Panc1 (cell line): Measurements from ENCODE around the gene STAT4. TPM values are rescaled to one million over a fixed set of nuclear protein-coding genes. Genes with fewer than 3 reads are reported as not detected.

Experiments
- ATAC-seq: fragments of 200-7000 bp; cut with Tn5 transposase; 2 replicates; pipeline ENCODE4 v1.9.1; 2020; ENCODE audit warnings: mild to moderate bottlenecking, moderate library complexity
- BruUV-seq: library from RNA; stranded (reverse); fragments of 400-500 nt; replicated peaks from 2 replicates; lab custom pipeline; 2021; lab: Mats Ljungman, UMichigan
- CTCF ChIA-PET: fragments of 300-600 bp; sonication (Branson Sonifier 250); formaldehyde crosslinking; loops from one replicate; lab custom pipeline; 2022; ENCODE audit warnings: antibody characterized with exemption; lab: Charles Lee
- POLR2A ChIA-PET: fragments of 300-600 bp; sonication (Branson Sonifier 250); formaldehyde crosslinking; loops from one replicate; lab custom pipeline; 2022; ENCODE audit warnings: antibody characterized with exemption; lab: Charles Lee
- DNase-seq: peaks from one replicate; pipeline ENCODE4 v3.0.0-alpha.2; 2010; ENCODE audit warnings: low read depth, low spot score
- H3K27ac ChIP-seq: 2 replicates; pipeline ENCODE4 v1.5.1; 2011; ENCODE audit warnings: mild to moderate bottlenecking, low read length, inconsistent platforms
- H3K27me3 ChIP-seq: fragments of 200-500 bp; sonication (Bioruptor generic); 2 replicates; pipeline ENCODE4 v1.6.0; 2014; ENCODE audit warnings: low read length, inconsistent platforms; ENCODE audit not compliant: control insufficient read depth, insufficient read depth
- H3K36me3 ChIP-seq: fragments of 200-500 bp; sonication (Bioruptor generic); 2 replicates; pipeline ENCODE4 v1.5.1; 2014; ENCODE audit warnings: inconsistent platforms, mild to moderate bottlenecking, low read length, moderate library complexity; ENCODE audit not compliant: control insufficient read depth, insufficient read depth
- H3K4me1 ChIP-seq: 2 replicates; pipeline ENCODE4 v1.5.1; 2011; ENCODE audit warnings: inconsistent platforms, mild to moderate bottlenecking, low read length, moderate library complexity; ENCODE audit not compliant: control insufficient read depth, insufficient read depth
- H3K4me3 ChIP-seq, 2 experiments: 2 replicates each; pipeline ENCODE4 v1.5.1; 2011 to 2012; ENCODE audit warnings: low read depth in 2 of 2, low read length in 2 of 2, mild to moderate bottlenecking in 2 of 2, inconsistent platforms in 1 of 2, moderate library complexity in 1 of 2
- H3K9me3 ChIP-seq: fragments of 200-500 bp; sonication (Bioruptor generic); 2 replicates; pipeline ENCODE4 v1.5.1; 2014; ENCODE audit warnings: low read depth, mild to moderate bottlenecking, inconsistent platforms, low read length, moderate library complexity; ENCODE audit not compliant: control insufficient read depth, insufficient read depth
- CTCF ChIP-seq: fragments of 450-650 bp; IDR thresholded peaks from 2 replicates; pipeline ENCODE4 v1.5.1; 2017; ENCODE audit warnings: mild to moderate bottlenecking
- POLR2AphosphoS5 ChIP-seq: IDR thresholded peaks from 2 replicates; pipeline ENCODE4 v1.6.1; 2012; ENCODE audit warnings: mild to moderate bottlenecking, low read depth, low read length, moderate library complexity
- SIN3A ChIP-seq: IDR thresholded peaks from 2 replicates; pipeline ENCODE4 v1.6.1; 2012; ENCODE audit warnings: low read depth, mild to moderate bottlenecking, low read length, moderate library complexity, borderline replicate concordance; ENCODE audit not compliant: insufficient read depth
- TCF7L2 ChIP-seq: IDR thresholded peaks from 2 replicates; pipeline ENCODE4 v1.6.1; 2011; ENCODE audit warnings: mild to moderate bottlenecking, low read depth, low read length, inconsistent platforms
- in situ Hi-C: cut with HindIII; loops from 2 replicates; pipeline ENCODE4 v1.10.0; 2016; ENCODE audit warnings: low sequenced_read_pairs, low pct_unique_long_range_greater_than_20kb
- intact Hi-C: fragments of 100-400 bp; cut with micrococcal nuclease; formaldehyde crosslinking; loops from one replicate; pipeline ENCODE4 v1.10.0; 2022; ENCODE audit not compliant: unreplicated experiment
- total RNA-seq: library from RNA; stranded (reverse); gene quantifications from one replicate; pipeline ENCODE4 v1.2.1, GENCODE V29; 2021; ENCODE audit not compliant: unreplicated experiment
- TF ChIP-seq, protein P1 (sequence below), 2 experiments: IDR thresholded peaks; 2 replicates each; pipeline ENCODE4 v1.6.1; 2011 to 2012; ENCODE audit warnings: low read depth in 2 of 2, control low read depth in 1 of 2, low read length in 1 of 2, mild to moderate bottlenecking in 1 of 2, moderate library complexity in 1 of 2; ENCODE audit not compliant: insufficient read depth in 1 of 2

The STAT4 gene
- total RNA-seq, 1 experiment from 2014 or later = 0.05 TPM

DNA sequence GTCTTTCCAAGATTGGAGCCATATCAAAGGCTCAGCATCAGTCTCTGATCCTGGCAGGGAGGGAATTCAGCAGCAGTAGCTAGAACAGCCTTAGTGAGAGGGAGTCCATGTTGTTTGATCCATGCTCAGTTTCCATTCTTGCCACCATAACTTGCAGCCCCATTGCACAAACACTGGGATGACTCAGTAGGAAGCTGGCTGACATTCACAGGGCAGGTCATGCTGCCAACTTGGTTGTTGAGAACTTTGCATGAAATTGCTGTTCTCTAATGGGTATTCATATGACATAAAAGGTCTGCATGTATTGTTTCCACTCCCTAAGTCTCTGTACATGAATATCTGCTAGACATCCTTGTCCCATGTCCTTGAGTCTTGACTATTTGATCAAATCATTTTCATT lies 29.9 kb upstream of the STAT4 start:
- no TSS peak for BruUV-seq
- CTCF ChIA-PET = no interaction called here
- TF ChIP-seq TCF7L2 (no peak), POLR2AphosphoS5 (no peak), SIN3A (no peak), CTCF (no peak)
- TF ChIP-seq, protein P1, sequence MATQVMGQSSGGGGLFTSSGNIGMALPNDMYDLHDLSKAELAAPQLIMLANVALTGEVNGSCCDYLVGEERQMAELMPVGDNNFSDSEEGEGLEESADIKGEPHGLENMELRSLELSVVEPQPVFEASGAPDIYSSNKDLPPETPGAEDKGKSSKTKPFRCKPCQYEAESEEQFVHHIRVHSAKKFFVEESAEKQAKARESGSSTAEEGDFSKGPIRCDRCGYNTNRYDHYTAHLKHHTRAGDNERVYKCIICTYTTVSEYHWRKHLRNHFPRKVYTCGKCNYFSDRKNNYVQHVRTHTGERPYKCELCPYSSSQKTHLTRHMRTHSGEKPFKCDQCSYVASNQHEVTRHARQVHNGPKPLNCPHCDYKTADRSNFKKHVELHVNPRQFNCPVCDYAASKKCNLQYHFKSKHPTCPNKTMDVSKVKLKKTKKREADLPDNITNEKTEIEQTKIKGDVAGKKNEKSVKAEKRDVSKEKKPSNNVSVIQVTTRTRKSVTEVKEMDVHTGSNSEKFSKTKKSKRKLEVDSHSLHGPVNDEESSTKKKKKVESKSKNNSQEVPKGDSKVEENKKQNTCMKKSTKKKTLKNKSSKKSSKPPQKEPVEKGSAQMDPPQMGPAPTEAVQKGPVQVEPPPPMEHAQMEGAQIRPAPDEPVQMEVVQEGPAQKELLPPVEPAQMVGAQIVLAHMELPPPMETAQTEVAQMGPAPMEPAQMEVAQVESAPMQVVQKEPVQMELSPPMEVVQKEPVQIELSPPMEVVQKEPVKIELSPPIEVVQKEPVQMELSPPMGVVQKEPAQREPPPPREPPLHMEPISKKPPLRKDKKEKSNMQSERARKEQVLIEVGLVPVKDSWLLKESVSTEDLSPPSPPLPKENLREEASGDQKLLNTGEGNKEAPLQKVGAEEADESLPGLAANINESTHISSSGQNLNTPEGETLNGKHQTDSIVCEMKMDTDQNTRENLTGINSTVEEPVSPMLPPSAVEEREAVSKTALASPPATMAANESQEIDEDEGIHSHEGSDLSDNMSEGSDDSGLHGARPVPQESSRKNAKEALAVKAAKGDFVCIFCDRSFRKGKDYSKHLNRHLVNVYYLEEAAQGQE (IDR thresholded peaks at IDR 0.05; ENCODE audit: insufficient read depth in 1 of 2, low read depth in 2 of 2, low read length in 1 of 2) = no peak
- POLR2A ChIA-PET = no interaction called here
- Histone ChIP-seq H3K27me3 (no peaks in the 10 kb centered on the region), H3K9me3 (no peaks in the 10 kb centered on the region), H3K36me3 (no peaks in the 10 kb centered on the region), H3K4me3 (no peak overlapping the region), H3K27ac (no peak overlapping the region), H3K4me1 (no peaks in the 10 kb centered on the region)
- intact Hi-C loops (no loop called here), in situ Hi-C loops (no loop called here)
- ATAC-seq = no peak
- no peak for DNase-seq

- Histone ChIP-seq H3K27me3 (no peaks in the 10 kb centered on the region), H3K9me3 (no peaks in the 10 kb centered on the region), H3K4me3 (no peak overlapping the region), H3K36me3 (no peaks in the 10 kb centered on the region), H3K27ac (no peak overlapping the region), H3K4me1 (no peaks in the 10 kb centered on the region)
- ChIA-PET POLR2A (no interaction called here), CTCF (no interaction called here)
- intact Hi-C loops (no loop called here), in situ Hi-C loops (no loop called here)
- no peak for ATAC-seq
- DNase-seq = no peak
- no TSS peak for BruUV-seq
- TF ChIP-seq, protein P1 (IDR thresholded peaks at IDR 0.05; ENCODE audit: insufficient read depth in 1 of 2, low read depth in 2 of 2, low read length in 1 of 2) = no peak
- TF ChIP-seq SIN3A = no peak
- TF ChIP-seq CTCF = no peak
- TF ChIP-seq TCF7L2 = no peak
Observed at GRCh38 chr2:191180276-191180675, 29.5 kb upstream of the STAT4 start.
